ENCODE data around the gene ATG14.

DNA sequence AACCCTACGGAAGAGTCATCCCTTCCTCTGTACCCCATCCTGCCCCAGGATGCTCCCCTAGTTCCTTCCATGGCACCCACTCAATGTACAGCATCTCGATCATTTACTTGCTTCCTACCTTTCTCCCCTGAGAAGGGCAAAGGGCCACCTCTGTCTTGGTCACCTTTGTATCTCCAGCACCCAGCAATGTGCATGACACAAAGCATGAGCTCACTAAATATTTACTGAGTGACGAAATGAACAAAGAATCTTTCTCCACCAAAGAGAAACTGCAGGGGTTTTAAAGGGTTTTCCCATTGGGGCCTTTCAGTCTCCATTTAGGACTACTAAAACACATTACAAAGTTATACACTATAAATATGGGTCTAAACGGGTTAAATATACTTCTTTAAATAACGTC lies 30.6 kb downstream of the ATG14 start:
- TF ChIP-seq, protein P1, sequence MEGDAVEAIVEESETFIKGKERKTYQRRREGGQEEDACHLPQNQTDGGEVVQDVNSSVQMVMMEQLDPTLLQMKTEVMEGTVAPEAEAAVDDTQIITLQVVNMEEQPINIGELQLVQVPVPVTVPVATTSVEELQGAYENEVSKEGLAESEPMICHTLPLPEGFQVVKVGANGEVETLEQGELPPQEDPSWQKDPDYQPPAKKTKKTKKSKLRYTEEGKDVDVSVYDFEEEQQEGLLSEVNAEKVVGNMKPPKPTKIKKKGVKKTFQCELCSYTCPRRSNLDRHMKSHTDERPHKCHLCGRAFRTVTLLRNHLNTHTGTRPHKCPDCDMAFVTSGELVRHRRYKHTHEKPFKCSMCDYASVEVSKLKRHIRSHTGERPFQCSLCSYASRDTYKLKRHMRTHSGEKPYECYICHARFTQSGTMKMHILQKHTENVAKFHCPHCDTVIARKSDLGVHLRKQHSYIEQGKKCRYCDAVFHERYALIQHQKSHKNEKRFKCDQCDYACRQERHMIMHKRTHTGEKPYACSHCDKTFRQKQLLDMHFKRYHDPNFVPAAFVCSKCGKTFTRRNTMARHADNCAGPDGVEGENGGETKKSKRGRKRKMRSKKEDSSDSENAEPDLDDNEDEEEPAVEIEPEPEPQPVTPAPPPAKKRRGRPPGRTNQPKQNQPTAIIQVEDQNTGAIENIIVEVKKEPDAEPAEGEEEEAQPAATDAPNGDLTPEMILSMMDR (IDR thresholded peaks at IDR 0.05) = no peak
- no peak for TF ChIP-seq POLR2AphosphoS5 (IDR thresholded peaks at IDR 0.05)
